Coronary artery (tissue), 2 donors: ENCODE data around the gene HES6.

Experiments used
- DNase-seq: peaks from one replicate; pipeline ENCODE4 v3.0.0-alpha.2; 2017; ENCODE audit warnings: low spot score
- H3K27ac ChIP-seq, 2 donors: fragments of 200-600 bp; sonication (generic); one replicate each; pipeline ENCODE4 v1.5.1; 2016 to 2019
- H3K4me3 ChIP-seq: fragments of 200-600 bp; sonication (generic); 2 replicates; pipeline ENCODE4 v1.5.1; 2016; ENCODE audit warnings: mild to moderate bottlenecking, moderate library complexity
- TF ChIP-seq, protein P1 (sequence below): fragments of 200-600 bp; sonication (generic); IDR thresholded peaks from one replicate; pipeline ENCODE4 v1.5.1; 2019; ENCODE audit warnings: antibody characterized with exemption

Gene HES6

GRCh38 chr2:238225911-238226697 lies 13.7 kb downstream of the HES6 start:
- Histone ChIP-seq H3K4me3 (peak overlapping the region; percentile 10), H3K27ac (no peak overlapping the region)
- TF ChIP-seq, protein P1, sequence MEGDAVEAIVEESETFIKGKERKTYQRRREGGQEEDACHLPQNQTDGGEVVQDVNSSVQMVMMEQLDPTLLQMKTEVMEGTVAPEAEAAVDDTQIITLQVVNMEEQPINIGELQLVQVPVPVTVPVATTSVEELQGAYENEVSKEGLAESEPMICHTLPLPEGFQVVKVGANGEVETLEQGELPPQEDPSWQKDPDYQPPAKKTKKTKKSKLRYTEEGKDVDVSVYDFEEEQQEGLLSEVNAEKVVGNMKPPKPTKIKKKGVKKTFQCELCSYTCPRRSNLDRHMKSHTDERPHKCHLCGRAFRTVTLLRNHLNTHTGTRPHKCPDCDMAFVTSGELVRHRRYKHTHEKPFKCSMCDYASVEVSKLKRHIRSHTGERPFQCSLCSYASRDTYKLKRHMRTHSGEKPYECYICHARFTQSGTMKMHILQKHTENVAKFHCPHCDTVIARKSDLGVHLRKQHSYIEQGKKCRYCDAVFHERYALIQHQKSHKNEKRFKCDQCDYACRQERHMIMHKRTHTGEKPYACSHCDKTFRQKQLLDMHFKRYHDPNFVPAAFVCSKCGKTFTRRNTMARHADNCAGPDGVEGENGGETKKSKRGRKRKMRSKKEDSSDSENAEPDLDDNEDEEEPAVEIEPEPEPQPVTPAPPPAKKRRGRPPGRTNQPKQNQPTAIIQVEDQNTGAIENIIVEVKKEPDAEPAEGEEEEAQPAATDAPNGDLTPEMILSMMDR = no peak
- no peak for DNase-seq

DNA sequence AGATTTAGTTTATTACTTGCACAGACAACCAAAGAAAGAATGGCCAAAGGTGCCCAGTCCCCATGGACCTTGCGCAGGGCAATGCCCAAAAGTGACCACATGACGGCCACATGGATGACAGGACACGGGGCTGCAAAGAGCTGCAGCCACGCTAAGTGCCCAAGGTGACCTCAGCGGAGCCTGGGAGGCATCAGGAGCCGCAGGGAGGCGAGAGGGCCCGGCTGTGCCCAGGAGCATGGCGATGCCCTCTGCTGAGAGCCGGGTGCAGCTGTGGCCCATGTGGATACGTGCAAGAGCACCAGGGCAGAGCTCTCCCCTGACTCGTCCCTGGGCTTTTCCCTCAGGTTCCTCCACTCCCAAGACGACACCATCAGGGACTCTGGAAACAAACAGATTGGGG lies 14.7 kb downstream of the HES6 start:
- Histone ChIP-seq H3K4me3 (no peak overlapping the region), H3K27ac (no peak overlapping the region)
- DNase-seq = no peak
- TF ChIP-seq, protein P1 = no peak

DNA sequence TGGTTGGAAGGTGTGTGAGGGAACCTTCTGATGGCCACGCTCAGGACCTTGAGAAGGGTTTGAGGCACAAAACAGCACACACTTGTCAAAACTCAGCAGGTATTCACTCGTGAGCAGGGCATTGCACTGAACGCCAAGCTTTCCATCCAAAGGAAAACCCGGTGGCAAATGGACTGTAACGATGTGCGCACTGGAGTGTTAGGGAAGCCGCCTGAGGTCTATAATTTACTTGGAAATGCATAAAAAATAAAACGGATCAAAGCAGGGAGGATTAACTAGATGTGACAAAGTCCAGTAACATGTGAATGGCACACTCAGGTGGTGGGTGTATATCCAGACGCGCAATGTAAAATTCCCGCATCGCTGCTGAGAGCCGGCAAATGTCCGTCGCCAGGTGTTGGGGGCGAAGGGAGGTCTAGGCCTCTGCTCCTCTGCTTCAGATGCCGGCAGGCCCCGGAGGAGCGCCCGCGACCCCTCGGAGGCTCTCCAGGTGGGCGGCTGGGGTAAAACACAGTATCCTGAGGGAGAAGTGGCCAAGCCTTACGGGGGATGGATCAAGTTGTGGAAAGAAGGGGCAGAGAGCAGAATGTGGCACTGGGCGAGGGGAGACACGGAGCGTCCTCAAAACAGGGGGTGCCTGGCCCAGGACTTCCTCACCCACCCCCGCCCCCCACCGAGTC lies 15.3 kb downstream of the HES6 start:
- no peak overlapping the region for H3K4me3 ChIP-seq
- TF ChIP-seq, protein P1 = no peak
- no peak for DNase-seq
- H3K27ac ChIP-seq = no peak overlapping the region

DNA sequence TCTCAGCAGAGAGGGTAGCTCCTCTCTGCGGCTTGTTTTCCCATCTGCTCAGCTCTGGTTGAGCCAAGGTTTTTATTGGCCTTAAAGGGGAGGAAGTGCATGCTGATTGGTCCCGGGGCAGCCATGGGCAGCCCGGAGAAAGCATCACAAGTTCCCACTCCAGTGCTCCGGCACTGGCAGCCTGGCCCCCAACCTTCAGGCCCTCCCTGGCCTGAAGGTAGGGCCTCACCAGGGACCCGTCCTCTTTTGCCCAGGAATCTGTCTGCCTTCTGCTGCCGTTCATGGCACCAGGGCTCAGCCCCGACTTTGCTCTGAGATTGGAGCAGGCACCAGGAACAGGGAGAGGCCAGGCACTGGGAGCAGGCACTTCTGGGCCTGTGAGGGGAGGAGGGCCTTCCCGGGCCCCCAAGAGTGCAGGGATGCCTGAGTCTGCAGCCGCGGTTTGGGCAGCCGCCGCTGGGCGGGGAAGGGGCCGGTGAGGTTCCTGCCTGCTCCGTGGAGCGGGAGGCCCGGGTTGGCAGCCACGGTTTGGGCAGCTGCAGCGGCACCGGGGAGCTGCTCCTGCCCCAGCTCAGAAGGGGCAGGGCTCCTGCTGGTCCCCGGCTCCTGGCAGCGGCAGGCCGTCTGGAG lies 18.8 kb downstream of the HES6 start:
- TF ChIP-seq, protein P1 = no peak
- DNase-seq = no peak
- Histone ChIP-seq H3K27ac (peak overlapping the region in 1 of 2 donors; percentile 40), H3K4me3 (peak overlapping the region; percentile 35)

DNA sequence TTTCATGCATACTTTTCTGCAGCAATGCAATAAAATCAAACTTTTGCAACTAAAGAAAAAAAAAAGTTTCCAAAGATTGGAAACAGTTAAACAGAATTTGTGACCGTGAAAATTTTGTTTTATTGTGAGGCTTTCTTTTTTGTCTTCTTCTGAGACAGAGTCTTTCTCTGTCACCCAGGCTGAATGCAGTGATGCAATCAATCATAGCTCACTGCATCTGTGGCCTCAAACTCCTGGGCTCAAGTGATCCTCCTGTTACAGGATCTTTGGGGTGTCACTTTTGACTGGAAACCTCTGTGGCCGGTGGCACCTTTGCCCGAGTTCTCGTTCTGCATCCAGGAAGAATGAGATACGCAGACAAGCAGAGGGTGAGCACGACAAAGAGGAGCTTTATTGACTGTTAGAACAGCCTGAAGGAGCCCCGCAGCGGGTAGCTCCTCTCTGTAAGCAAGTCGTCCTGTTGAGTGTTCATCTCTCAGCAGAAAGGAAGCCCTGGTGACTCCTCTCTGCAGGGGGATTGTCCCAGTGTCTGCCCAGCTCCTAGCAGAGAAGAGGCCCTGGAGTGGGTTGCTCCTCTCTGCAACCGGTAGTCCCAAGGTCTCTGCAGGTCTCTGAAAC lies 19.5 kb downstream of the HES6 start:
- TF ChIP-seq, protein P1 = no peak
- Histone ChIP-seq H3K27ac (no peak overlapping the region), H3K4me3 (no peak overlapping the region)
- no peak for DNase-seq

- TF ChIP-seq, protein P1 = no peak
- H3K4me3 ChIP-seq = no peak overlapping the region
- no peak for DNase-seq
- no peak overlapping the region for H3K27ac ChIP-seq
Observed at GRCh38 chr2:238216651-238217184, 23.1 kb downstream of the HES6 start.
